B cell (primary cell): Measurements from ENCODE around the gene LENG1. TPM values are rescaled to one million over a fixed set of nuclear protein-coding genes. Genes with fewer than 3 reads are reported as not detected.

Experiments
- ATAC-seq: fragments of 200-7000 bp; cut with Tn5 transposase; one replicate; pipeline ENCODE4 v1.10.0; 2021; ENCODE audit warnings: low read depth, mild to moderate bottlenecking, moderate number of reproducible peaks, moderate library complexity
- CTCF ChIA-PET: fragments of 350-600 bp; sonication (Branson Sonifier 250); formaldehyde crosslinking; loops from one replicate; lab custom pipeline; 2021; ENCODE audit warnings: antibody characterized with exemption, inconsistent platforms; lab: Charles Lee
- POLR2A ChIA-PET: fragments of 350-600 bp; sonication (Branson Sonifier 250); formaldehyde crosslinking; loops from one replicate; lab custom pipeline; 2021; ENCODE audit warnings: antibody characterized with exemption; lab: Charles Lee
- DNase-seq: peaks from one replicate; pipeline ENCODE4 v3.0.0; 2013
- H2AFZ ChIP-seq: 2 replicates; pipeline ENCODE4 v1.6.1; 2012; ENCODE audit warnings: mild to moderate bottlenecking, low read depth, low read length; ENCODE audit not compliant: insufficient read depth, poor library complexity, severe bottlenecking
- H3K27ac ChIP-seq, 2 donors: 1 replicate in 1 of 2; 2 replicates in 1 of 2; pipeline ENCODE4 v1.5.1; 2012 to 2013; ENCODE audit warnings: low read length in 2 of 2, mild to moderate bottlenecking in 2 of 2, moderate library complexity in 1 of 2
- H3K27me3 ChIP-seq, 4 experiments: fragments of 200-600 bp in 1 of 4; sonication (generic) in 1 of 4; replicated peaks in 1 of 4; 1 replicate in 2 of 4; 2 replicates in 2 of 4; pipeline versions ENCODE4 v1.6.1 to v1.7.0; 2013 to 2016; ENCODE audit warnings: low read length in 3 of 4, mild to moderate bottlenecking in 2 of 4, mixed read lengths in 1 of 4, moderate library complexity in 1 of 4; ENCODE audit not compliant: insufficient read depth in 4 of 4, control insufficient read depth in 3 of 4; ENCODE audit errors: control extremely low read depth in 1 of 4
- H3K36me3 ChIP-seq, 2 experiments: replicated peaks in 1 of 2; 1 replicate in 1 of 2; 2 replicates in 1 of 2; pipeline versions ENCODE4 v1.6.1 to v1.7.1; 2013; ENCODE audit warnings: low read length in 1 of 2; ENCODE audit not compliant: insufficient read depth in 2 of 2, control insufficient read depth in 1 of 2; ENCODE audit errors: control extremely low read depth in 1 of 2, extremely low read depth in 1 of 2
- H3K4me1 ChIP-seq, 2 donors: fragments of 200-600 bp in 1 of 2; sonication (generic) in 1 of 2; 1 replicate in 1 of 2; 2 replicates in 1 of 2; pipeline versions ENCODE4 v1.5.1 to v1.6.1; 2013 to 2017; ENCODE audit warnings: low read length in 2 of 2; ENCODE audit not compliant: control insufficient read depth in 2 of 2, insufficient read depth in 2 of 2
- H3K4me2 ChIP-seq: replicated peaks from 2 replicates; pipeline ENCODE3; 2012; ENCODE audit warnings: mild to moderate bottlenecking, low read depth, low read length; ENCODE audit not compliant: poor library complexity, severe bottlenecking
- H3K4me3 ChIP-seq, 5 experiments: fragments of 200-600 bp in 1 of 5; sonication (generic) in 1 of 5; 1 replicate in 3 of 5; 2 replicates in 2 of 5; pipeline versions ENCODE4 v1.5.1 to v1.7.0; 2011 to 2016; ENCODE audit warnings: low read length in 4 of 5, mild to moderate bottlenecking in 4 of 5, low read depth in 2 of 5, control low read depth in 1 of 5, moderate library complexity in 1 of 5; ENCODE audit not compliant: insufficient read depth in 1 of 5; ENCODE audit errors: control extremely low read depth in 1 of 5, extremely low read depth in 1 of 5
- H3K79me2 ChIP-seq: fragments of 200-600 bp; sonication (generic); one replicate; pipeline ENCODE4 v1.6.0; 2016; ENCODE audit warnings: low read length; ENCODE audit not compliant: control insufficient read depth, insufficient read depth
- H3K9ac ChIP-seq: fragments of 200-600 bp; sonication (generic); 2 replicates; pipeline ENCODE4 v1.6.1; 2017; ENCODE audit warnings: mild to moderate bottlenecking, low read length, moderate library complexity
- H3K9me3 ChIP-seq, 3 donors: one replicate each; pipeline versions ENCODE4 v1.6.1 to v1.7.1; 2013; ENCODE audit warnings: low read length in 2 of 3; ENCODE audit not compliant: control insufficient read depth in 2 of 3, insufficient read depth in 1 of 3; ENCODE audit errors: control extremely low read depth in 1 of 3
- H4K20me1 ChIP-seq: 2 replicates; pipeline ENCODE4 v1.6.0; 2012; ENCODE audit warnings: mild to moderate bottlenecking, low read length; ENCODE audit not compliant: insufficient read depth, control insufficient read depth, poor library complexity, severe bottlenecking
- H3K27ac Mint-ChIP-seq: one replicate; pipeline ENCODE4 v1.8.0; 2021; ENCODE audit warnings: mixed read lengths
- H3K27me3 Mint-ChIP-seq: one replicate; pipeline ENCODE4 v1.8.0; 2021; ENCODE audit warnings: mixed read lengths
- H3K4me1 Mint-ChIP-seq: one replicate; pipeline ENCODE4 v1.8.0; 2021; ENCODE audit warnings: mixed read lengths
- H3K4me3 Mint-ChIP-seq: one replicate; pipeline ENCODE4 v1.8.0; 2021; ENCODE audit warnings: mixed read lengths
- H3K9me3 Mint-ChIP-seq: one replicate; pipeline ENCODE4 v1.8.0; 2022; ENCODE audit warnings: mixed read lengths; ENCODE audit not compliant: insufficient read depth
- CTCF ChIP-seq: fragments of 200-600 bp; IDR thresholded peaks from one replicate; pipeline ENCODE4 v1.8.0; 2022; ENCODE audit warnings: antibody characterized with exemption, mild to moderate bottlenecking
- EZH2 ChIP-seq: IDR thresholded peaks from 2 replicates; pipeline ENCODE4 v1.6.1; 2012; ENCODE audit warnings: borderline replicate concordance, low read depth, mild to moderate bottlenecking, moderate library complexity, low read length; ENCODE audit not compliant: insufficient read depth, poor library complexity, severe bottlenecking
- WGBS: methylation state at CpG from one replicate; pipeline ENCODE4 v1.1.5; 2013; ENCODE audit warnings: missing lambda C conversion rate; ENCODE audit not compliant: insufficient coverage; 5-methylcytosine and 5-hydroxymethylcytosine counted together
- intact Hi-C: fragments of 100-400 bp; cut with micrococcal nuclease; formaldehyde crosslinking; loops from one replicate; pipeline ENCODE4 v1.10.0; 2022
- polyA plus RNA-seq: library from polyadenylated mRNA; depleted of rRNA; stranded (reverse); fragments of >200 nt; gene quantifications from 2 replicates; pipeline ENCODE4 v1.2.3, GENCODE V29; 2012
- total RNA-seq, 2 donors: library from RNA; stranded (reverse); fragments of 120-200 nt in 1 of 2; gene quantifications; 1 replicate in 1 of 2; 2 replicates in 1 of 2; pipeline versions ENCODE4 v1.2.3 to v1.2.4, GENCODE V29; 2013 to 2022

The LENG1 gene
- total and polyA plus RNA-seq, 2 donors (not counting 1 experiment from before 2014, with no cell fraction given) = 9.2 to 16.5 TPM

- Histone ChIP-seq H3K79me2 (no peaks in the 10 kb centered on the region), H3K4me3 (no peak overlapping the region), H3K27me3 (peaks cover 0 to 23% (median 13%) of the 10 kb centered on the region in 4 experiments), H3K4me1 (peaks cover 18 to 22% of the 10 kb centered on the region in 2 donors), H3K9me3 (peaks cover 0 to 18% (median 0%) of the 10 kb centered on the region in 3 donors), H3K9ac (no peak overlapping the region), H3K4me2 (peak overlapping the region; percentile 67), H3K27ac (no peak overlapping the region), H3K36me3 (no peaks in the 10 kb centered on the region), H4K20me1 (no peaks in the 10 kb centered on the region), H2AFZ (peak overlapping the region; percentile 56)
- 29% methylated on average over 24 of the region's 25 CpGs for WGBS
- CTCF ChIA-PET = interaction anchor here (0.6 to 8.5 kb wide), 10 partner anchors 9 to 224 kb away, joined by 3 to 50 read pairs (median 8); partner anchors contain the start of genes CNOT3, LENG1, MBOAT7 and TSEN34
- intact Hi-C loops = loop anchor here (1.0 to 2.0 kb wide), 4 partner anchors 9 to 220 kb away; partner anchors contain the start of genes LENG1 and MBOAT7
- Mint-ChIP-seq H3K27me3 (peaks cover 16% of the 10 kb centered on the region), H3K4me1 (peaks cover 24% of the 10 kb centered on the region), H3K27ac (no peak overlapping the region), H3K4me3 (no peak overlapping the region), H3K9me3 (no peaks in the 10 kb centered on the region)
- DNase-seq (peak; percentile 89), ATAC-seq (peak; percentile 89)
- TF ChIP-seq EZH2 (no peak), CTCF (peak; percentile 89)
- POLR2A ChIA-PET = no interaction called here
These were observed 8.8 kb upstream of the LENG1 start for GRCh38 chr19:54168174-54168917.

GRCh38 chr19:54165222-54165621, 5.7 kb upstream of the LENG1 start:
- H3K27me3 ChIP-seq = peaks cover 0 to 22% (median 13%) of the 10 kb centered on the region in 4 experiments
- ATAC-seq (no peak), DNase-seq (no peak)
- H3K4me1 Mint-ChIP-seq = peaks cover 29% of the 10 kb centered on the region
- peaks cover 0 to 18% (median 0%) of the 10 kb centered on the region in 3 donors for H3K9me3 ChIP-seq
- H3K4me3 ChIP-seq = no peak overlapping the region
- H3K9ac ChIP-seq = no peak overlapping the region
- no peak for TF ChIP-seq CTCF
- no peak for TF ChIP-seq EZH2
- peaks cover 20% of the 10 kb centered on the region for H3K27me3 Mint-ChIP-seq
- H2AFZ ChIP-seq = no peak overlapping the region
- POLR2A ChIA-PET = no interaction called here
- CTCF ChIA-PET = interaction anchor here (0.7 to 1.3 kb wide), 3 partner anchors 24 to 224 kb away, joined by 3 to 8 read pairs (median 3); partner anchors contain the start of gene MBOAT7
- no peak overlapping the region for H3K4me3 Mint-ChIP-seq
- peaks cover 29 to 41% of the 10 kb centered on the region in 2 donors for H3K4me1 ChIP-seq
- peaks cover 5% of the 10 kb centered on the region for H3K79me2 ChIP-seq
- no peaks in the 10 kb centered on the region for H3K9me3 Mint-ChIP-seq
- H3K36me3 ChIP-seq = no peaks in the 10 kb centered on the region
- WGBS = 93% methylated on average over 24 of the region's 25 CpGs
- H3K27ac Mint-ChIP-seq = no peak overlapping the region
- intact Hi-C loops = no loop called here
- H4K20me1 ChIP-seq = no peaks in the 10 kb centered on the region
- H3K27ac ChIP-seq = no peak overlapping the region
- no peak overlapping the region for H3K4me2 ChIP-seq
